ENCODE data around the gene AFAP1L2. TPM values are rescaled to one million over a fixed set of nuclear protein-coding genes. Genes with fewer than 3 reads are reported as not detected.

The AFAP1L2 gene
- total RNA-seq, 1 experiment from 2014 or later: 2.1 TPM

DNA sequence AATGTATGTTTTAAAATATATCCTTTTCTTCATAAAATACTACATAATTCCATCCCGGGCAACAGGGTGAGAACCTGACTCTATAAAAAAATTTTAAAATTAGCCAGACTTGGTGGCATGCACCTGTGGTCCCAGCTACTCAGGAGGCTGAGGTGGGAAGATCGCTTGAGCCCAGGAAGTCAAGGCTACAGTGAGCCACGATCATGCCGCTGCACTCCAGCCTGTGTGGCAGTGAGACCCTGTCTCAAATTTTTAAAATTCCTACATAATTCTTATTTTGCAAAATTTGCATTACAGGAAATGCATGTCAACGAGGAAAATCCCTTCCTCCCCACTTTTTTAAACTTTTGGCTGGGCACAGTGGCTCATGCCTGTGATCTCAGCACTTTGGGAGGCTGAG, 31.3 kb downstream of the AFAP1L2 start:
- no peaks in the 10 kb centered on the region for H3K36me3 ChIP-seq

DNA sequence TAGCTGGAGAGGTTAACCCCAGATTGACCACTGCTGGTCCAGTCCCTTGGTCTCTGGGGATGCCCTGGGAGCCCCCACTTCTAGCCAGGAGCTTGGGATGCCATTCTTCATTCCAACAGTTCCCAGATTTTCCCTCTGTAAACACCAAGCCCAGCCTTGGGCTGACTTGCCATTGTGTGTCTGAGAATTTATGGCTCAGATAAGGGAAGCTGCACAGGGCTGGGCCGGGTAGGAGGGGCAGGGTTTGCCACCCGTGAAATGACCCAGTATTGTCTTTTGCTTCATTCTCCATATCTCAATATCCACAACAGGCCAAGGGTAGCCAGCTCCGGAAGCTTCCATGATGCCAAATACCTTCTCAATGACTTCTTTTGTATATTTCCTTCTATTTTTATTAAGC, 32.1 kb downstream of the AFAP1L2 start:
- Histone ChIP-seq H3K27me3 (replicated peaks) (no peaks in the 10 kb centered on the region), H3K27ac (no peak overlapping the region), H3K9me3 (replicated peaks) (no peaks in the 10 kb centered on the region), H3K36me3 (no peaks in the 10 kb centered on the region), H3K4me3 (no peak overlapping the region), H3K4me1 (replicated peaks) (peaks cover 71% of the 10 kb centered on the region)
- peak; percentile 59 to 61 for DNase-seq (ENCODE audit: low read depth in 1 of 2, low spot score in 2 of 2)

More for the DNA sequence above, 31.3 kb downstream of the AFAP1L2 start:
- Histone ChIP-seq H3K27me3 (replicated peaks) (no peaks in the 10 kb centered on the region), H3K9me3 (replicated peaks) (no peaks in the 10 kb centered on the region), H3K4me3 (no peak overlapping the region), H3K4me1 (replicated peaks) (peaks cover 65% of the 10 kb centered on the region), H3K27ac (no peak overlapping the region)
- DNase-seq (ENCODE audit: low read depth in 1 of 2, low spot score in 2 of 2): no peak

DNA sequence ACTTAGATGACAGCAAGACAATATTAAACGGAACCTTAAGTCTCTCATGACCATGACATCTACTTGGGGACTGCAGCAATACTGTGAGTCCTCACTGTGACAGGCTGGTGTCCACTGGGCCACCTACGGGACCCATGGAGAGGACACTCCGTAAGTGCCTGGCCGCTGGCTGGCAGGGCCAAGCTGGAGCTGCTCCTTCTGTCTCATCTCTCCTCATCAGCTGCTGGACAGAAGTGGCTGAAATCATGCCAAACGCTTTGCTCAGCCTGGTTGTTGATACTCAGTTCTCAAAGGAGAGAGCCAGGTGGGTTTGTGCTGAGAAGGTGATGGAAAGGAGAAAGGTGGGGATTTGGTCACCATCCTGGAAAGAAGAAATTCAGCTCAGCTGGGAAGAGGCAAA, 33.3 kb downstream of the AFAP1L2 start:
- Histone ChIP-seq H3K4me3 (no peak overlapping the region), H3K27me3 (replicated peaks) (no peaks in the 10 kb centered on the region), H3K27ac (no peak overlapping the region)

DNA sequence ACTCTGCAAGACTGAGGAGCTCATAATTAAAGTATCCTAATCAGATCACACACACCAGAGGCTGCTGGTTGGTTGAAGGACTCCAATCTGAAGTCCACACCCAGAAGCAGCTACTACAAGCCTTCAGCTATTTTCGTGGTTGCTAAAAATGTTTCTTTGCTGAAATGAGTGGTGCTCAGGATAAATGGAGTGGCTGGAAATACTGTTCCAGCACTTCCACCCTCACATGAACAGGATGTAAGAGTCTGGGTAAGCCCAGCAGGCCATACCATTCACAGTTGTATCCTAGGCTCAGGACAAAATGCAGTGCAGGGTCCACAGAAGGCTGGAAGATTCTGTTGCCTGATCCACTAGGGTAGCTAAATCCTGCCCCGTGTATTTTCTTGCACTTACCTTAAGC, 34.1 kb downstream of the AFAP1L2 start:
- DNase-seq (ENCODE audit: low read depth in 1 of 2, low spot score in 2 of 2): no peak
- Histone ChIP-seq H3K27ac (no peak overlapping the region), H3K4me1 (replicated peaks) (peaks cover 58% of the 10 kb centered on the region), H3K9me3 (replicated peaks) (no peaks in the 10 kb centered on the region), H3K4me3 (no peak overlapping the region), H3K27me3 (replicated peaks) (no peaks in the 10 kb centered on the region), H3K36me3 (no peaks in the 10 kb centered on the region)

More for the DNA sequence above, 33.3 kb downstream of the AFAP1L2 start:
- DNase-seq (ENCODE audit: low read depth in 1 of 2, low spot score in 2 of 2): no peak
- no peaks in the 10 kb centered on the region for H3K36me3 ChIP-seq
- H3K4me1 ChIP-seq (replicated peaks): peaks cover 65% of the 10 kb centered on the region
- no peaks in the 10 kb centered on the region for H3K9me3 ChIP-seq (replicated peaks)

DNA sequence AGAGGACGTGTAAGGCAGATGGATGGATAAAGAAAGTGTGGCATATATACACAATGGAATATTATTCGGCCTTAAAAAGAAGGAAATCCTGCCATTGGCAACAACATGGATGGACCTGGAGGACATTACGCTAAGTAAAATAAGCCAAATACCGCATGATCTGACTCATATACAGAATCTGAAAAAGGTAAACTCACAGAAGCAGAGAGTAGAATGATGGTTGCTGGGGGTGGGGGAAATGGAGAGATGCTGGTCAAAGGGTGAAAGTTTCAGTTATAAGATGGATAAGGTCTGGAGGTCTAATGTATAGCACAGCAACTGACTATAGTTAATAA, 36.3 kb downstream of the AFAP1L2 start:
- no peak overlapping the region for H3K27ac ChIP-seq
- peaks cover 39% of the 10 kb centered on the region for H3K4me1 ChIP-seq (replicated peaks)
- H3K4me3 ChIP-seq: no peak overlapping the region
- H3K9me3 ChIP-seq (replicated peaks): no peaks in the 10 kb centered on the region
- DNase-seq (ENCODE audit: low read depth in 1 of 2, low spot score in 2 of 2): peak in 1 of 2 experiments; percentile 36
- no peaks in the 10 kb centered on the region for H3K27me3 ChIP-seq (replicated peaks)
- H3K36me3 ChIP-seq: no peaks in the 10 kb centered on the region

DNA sequence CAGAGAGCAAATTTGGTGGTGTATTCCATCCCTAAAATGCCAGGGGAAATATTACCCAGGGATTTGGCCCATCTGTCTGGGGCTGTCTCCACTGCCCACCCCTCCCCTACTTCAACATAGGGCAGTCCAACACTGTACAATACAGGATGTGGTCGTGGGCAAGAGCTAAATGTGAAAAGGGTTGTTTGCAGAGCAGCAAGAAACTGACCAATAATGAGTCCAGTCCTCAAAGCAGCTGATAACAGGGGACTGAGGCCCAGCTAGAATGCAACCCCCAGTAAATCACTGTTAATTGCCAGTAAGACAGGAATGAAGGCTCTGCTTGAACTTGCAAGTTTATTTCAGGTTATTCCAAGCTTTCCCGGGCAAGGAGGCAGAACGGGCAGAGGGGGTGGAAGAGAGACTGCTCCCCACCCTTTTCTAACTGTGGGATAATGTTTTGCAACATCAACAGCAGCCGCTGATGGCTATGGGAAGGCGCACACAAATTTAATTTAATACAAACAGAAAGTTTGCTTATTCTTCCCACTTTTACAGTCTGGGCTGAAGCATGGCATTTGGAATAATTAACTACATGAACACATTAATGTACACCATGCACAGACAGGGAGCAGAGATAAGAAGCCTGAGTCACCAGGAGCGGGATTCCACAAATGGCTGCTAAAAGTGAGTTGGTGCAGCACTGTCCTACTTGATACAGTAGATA, 36.8 kb downstream of the AFAP1L2 start:
- Histone ChIP-seq H3K9me3 (replicated peaks) (no peaks in the 10 kb centered on the region), H3K4me1 (replicated peaks) (peaks cover 34% of the 10 kb centered on the region), H3K27me3 (replicated peaks) (no peaks in the 10 kb centered on the region), H3K36me3 (no peaks in the 10 kb centered on the region), H3K4me3 (no peak overlapping the region), H3K27ac (no peak overlapping the region)
- DNase-seq (ENCODE audit: low read depth in 1 of 2, low spot score in 2 of 2): peak in 1 of 2 experiments; percentile 47

DNA sequence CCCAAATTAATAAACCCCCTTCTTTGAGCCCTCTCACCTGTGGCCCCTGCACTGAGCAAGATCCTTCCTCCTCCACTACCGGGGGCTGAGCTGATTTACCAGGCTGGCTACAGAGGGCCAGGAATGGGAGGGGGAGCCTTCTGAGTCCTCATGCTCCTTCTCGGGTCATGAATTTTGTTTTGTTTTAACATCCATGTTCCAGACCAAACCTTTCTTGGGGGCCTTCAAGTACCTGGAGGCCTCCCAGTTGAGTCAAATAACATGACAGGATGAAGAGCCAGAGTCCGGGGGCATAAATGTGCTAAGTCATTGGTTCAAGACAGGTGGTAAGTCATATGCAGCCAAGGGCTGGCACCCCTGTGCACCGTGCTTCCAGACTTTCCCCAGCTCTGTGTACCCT, 39.6 kb downstream of the AFAP1L2 start:
- H3K9me3 ChIP-seq (replicated peaks): no peaks in the 10 kb centered on the region
- DNase-seq (ENCODE audit: low read depth in 1 of 2, low spot score in 2 of 2): no peak
- H3K4me3 ChIP-seq: no peak overlapping the region
- H3K27ac ChIP-seq: no peak overlapping the region
- no peaks in the 10 kb centered on the region for H3K27me3 ChIP-seq (replicated peaks)
- H3K36me3 ChIP-seq: no peaks in the 10 kb centered on the region
- peaks cover 27% of the 10 kb centered on the region for H3K4me1 ChIP-seq (replicated peaks)

DNA sequence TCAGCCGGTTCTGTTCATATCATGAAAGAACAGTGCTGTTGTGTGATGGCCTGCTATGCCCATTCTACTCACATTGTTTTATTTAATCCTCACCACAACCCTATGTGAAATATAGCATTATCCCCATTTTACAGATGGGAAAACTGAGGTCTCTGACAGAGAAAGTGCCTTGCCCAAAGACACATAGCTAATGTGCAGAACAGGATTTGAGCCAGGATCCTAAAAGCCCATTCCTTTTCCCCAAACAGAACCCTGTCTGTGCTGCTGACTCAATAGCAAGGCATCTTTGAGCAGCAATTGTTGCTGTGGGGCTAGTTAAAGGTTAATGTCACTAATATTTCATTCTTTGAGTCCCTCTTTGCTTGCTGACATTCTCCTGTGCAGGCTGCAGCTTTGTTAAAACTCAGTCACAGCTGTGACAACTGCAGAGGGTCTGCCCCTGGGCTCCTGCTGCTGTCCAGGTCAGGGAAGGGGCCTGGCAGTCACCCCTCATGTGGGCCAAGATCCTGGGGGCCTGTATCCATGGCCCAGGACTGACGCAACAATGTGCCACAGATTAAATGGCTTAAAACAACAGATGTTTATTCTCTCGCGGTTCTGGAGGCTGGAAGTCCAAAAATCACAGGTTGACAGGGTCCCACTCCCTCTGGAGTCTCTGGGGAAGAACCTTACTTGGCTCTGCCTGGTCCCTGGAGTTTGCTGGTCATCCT, 40.4 kb downstream of the AFAP1L2 start:
- no peak for DNase-seq (ENCODE audit: low read depth in 1 of 2, low spot score in 2 of 2)

DNA sequence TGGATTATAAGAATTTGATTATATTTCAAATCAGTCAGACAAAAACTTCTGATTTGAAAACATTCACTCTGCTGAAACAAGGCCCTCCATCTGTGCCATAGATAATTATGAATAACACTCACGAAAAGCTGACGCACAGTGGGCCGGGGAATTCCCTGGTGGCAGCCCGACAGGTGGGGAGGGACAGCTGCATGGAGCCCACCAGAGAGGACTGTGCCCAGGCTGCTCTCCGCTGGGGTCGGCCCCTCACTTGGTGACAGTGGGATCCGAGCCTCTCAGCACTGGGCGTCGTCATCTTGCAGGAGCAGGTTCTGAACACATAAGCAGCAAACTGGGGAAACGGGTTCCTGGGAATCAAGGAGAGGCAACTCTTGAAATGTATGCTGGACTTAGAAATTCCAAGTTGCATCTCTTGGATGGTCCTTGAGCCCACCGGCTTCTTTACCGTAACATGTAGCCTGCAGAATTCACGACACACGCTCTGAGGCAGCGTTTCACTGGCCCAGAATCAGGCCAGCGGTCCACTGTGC, 41.4 kb downstream of the AFAP1L2 start:
- H3K36me3 ChIP-seq: no peaks in the 10 kb centered on the region
- H3K4me3 ChIP-seq: no peak overlapping the region
- peaks cover 37% of the 10 kb centered on the region for H3K4me1 ChIP-seq (replicated peaks)
- DNase-seq (ENCODE audit: low read depth in 1 of 2, low spot score in 2 of 2): no peak
- H3K27me3 ChIP-seq (replicated peaks): no peaks in the 10 kb centered on the region
- H3K27ac ChIP-seq: no peak overlapping the region
- H3K9me3 ChIP-seq (replicated peaks): no peaks in the 10 kb centered on the region

More for the DNA sequence above, 40.4 kb downstream of the AFAP1L2 start:
- Histone ChIP-seq H3K4me1 (replicated peaks) (peaks cover 35% of the 10 kb centered on the region), H3K27me3 (replicated peaks) (no peaks in the 10 kb centered on the region), H3K36me3 (no peaks in the 10 kb centered on the region), H3K4me3 (no peak overlapping the region), H3K9me3 (replicated peaks) (no peaks in the 10 kb centered on the region), H3K27ac (no peak overlapping the region)

DNA sequence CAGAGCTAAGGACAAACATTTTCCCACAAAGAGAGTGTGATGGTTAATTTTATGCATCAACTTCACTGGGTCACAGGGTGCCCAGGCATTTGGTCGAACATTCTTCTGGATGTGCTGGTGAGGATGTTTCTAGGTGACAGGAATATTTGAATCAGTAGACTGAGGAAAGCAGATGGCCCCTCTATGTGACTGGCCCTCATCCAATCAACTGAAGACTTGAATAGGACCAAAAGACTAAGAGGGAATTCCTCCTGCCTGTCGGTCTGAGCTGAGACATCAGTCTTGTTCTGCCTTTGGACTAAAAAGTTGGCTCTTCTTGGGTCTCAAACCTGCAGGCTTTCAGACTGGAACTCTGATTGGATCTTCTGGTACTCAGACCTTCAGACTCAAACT, 44.4 kb downstream of the AFAP1L2 start:
- Histone ChIP-seq H3K4me1 (replicated peaks) (peaks cover 50% of the 10 kb centered on the region), H3K36me3 (no peaks in the 10 kb centered on the region), H3K9me3 (replicated peaks) (no peaks in the 10 kb centered on the region), H3K27ac (no peak overlapping the region), H3K27me3 (replicated peaks) (no peaks in the 10 kb centered on the region), H3K4me3 (no peak overlapping the region)
- no peak for DNase-seq (ENCODE audit: low read depth in 1 of 2, low spot score in 2 of 2)

DNA sequence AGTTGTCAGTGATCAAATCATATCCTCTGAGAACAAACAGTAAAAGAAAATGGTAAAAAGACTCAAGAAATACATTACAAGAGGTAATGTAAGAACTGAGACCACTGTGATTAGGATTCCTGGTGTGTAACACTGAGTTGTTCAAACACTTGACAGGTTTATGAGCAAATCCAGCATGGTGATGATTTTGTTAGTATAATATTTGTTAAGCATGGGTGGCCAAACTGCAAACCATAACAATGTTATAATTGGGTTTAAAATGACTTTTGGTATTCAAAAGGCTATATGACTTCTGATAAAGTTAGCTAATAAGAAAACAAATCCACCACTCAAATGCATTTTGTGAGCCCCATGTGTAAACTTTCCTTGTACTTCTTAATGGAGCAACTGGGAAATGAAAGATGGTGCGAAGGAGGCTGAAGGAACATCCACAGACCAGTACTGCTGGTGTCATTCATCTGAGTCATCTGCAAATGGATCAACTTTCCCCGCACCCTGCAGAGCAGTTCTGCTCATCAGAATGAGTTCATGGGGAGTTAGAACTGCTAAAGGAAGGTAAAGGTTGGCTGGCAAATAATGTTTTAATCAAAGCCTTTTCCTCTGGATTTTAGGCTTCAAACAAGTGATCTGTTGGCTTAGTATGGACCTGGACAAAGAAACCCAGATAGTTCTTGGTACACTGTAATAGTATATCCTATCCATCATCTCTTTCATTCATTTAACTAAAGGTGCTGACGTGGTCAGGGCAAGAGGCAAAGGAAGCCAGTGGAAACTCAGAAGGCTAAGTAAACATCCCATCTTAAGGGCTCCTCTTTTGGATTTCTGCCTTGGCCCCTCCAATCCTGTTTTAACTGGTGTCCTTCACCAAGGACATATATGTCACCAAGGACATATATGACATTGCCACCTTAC, 45.0 kb downstream of the AFAP1L2 start:
- H3K27ac ChIP-seq: no peak overlapping the region
- H3K27me3 ChIP-seq (replicated peaks): no peaks in the 10 kb centered on the region
- peak in 1 of 2 experiments; percentile 65 for DNase-seq (ENCODE audit: low read depth in 1 of 2, low spot score in 2 of 2)
- no peak overlapping the region for H3K4me3 ChIP-seq
- peaks cover 50% of the 10 kb centered on the region for H3K4me1 ChIP-seq (replicated peaks)
- no peaks in the 10 kb centered on the region for H3K9me3 ChIP-seq (replicated peaks)
- H3K36me3 ChIP-seq: no peaks in the 10 kb centered on the region

DNA sequence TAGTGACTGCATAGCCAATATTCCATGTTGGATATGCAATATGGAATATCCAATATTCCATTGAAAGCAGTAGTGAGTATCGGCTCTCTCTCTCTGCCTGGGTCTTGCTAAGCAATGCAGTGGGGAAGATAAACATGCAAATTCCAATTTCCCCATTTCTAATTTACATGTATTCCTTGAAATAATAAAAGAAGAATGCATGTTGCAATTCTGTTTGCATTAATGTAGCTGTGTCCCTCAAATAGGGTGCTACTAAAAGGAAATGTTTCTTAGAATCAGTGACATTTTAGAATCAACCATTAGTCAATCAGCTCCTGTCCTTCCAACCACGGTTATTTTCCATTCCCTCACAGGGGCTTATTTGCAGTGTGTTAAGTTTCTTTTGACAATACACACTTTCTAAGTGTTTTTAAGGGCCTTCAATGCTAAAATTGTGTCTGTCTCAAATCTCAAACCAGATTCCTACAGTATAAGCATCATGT, 46.7 kb downstream of the AFAP1L2 start:
- Histone ChIP-seq H3K4me1 (replicated peaks) (peaks cover 50% of the 10 kb centered on the region), H3K27ac (no peak overlapping the region), H3K36me3 (no peaks in the 10 kb centered on the region), H3K4me3 (no peak overlapping the region), H3K27me3 (replicated peaks) (no peaks in the 10 kb centered on the region), H3K9me3 (replicated peaks) (no peaks in the 10 kb centered on the region)
- no peak for DNase-seq (ENCODE audit: low read depth in 1 of 2, low spot score in 2 of 2)

DNA sequence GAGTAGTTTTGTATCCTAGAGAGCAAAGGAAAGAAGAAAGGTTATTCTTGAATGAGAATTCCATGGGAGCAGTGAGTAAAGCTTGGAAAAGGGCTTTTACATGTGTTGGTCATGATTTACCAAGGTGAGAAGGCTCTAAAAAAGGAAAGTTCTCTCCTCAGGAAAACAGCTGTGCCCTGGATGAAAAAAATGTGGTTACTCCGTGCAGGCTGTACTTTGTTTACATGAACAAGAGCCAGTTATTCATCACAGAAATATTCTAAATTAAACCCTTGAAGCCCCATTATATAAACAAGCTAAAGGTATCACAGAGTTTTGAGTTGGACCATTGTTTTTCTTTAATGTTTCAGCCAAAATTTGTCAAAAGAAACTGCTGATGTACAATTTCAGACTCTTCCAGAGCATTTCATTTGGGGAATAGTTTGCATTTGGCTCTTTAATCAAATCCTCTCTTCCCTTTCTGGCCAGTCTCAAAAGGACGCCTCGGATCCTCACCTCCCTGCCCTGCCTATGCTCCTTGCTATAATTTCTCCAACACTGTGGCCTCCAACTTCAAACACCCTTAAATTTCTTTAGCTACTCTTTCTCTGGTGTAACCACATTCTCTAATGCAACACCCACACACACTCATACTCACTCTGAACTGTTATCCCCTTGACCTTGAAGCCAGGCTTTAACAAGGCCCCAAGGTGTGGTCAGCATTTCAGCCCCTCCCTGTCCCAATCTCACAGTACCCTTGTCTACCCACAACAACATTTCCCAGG, 47.4 kb downstream of the AFAP1L2 start:
- Histone ChIP-seq H3K27ac (peak overlapping the region; percentile 21; the same call in 1 of the 2 replicates), H3K9me3 (replicated peaks) (no peaks in the 10 kb centered on the region), H3K36me3 (no peaks in the 10 kb centered on the region), H3K4me1 (replicated peaks) (peaks cover 50% of the 10 kb centered on the region), H3K4me3 (no peak overlapping the region), H3K27me3 (replicated peaks) (no peaks in the 10 kb centered on the region)
- peak; percentile 58 to 81 for DNase-seq (ENCODE audit: low read depth in 1 of 2, low spot score in 2 of 2)

Measured in SJSA1 (cell line).